ENCODE data around the gene KIF25.

DNA sequence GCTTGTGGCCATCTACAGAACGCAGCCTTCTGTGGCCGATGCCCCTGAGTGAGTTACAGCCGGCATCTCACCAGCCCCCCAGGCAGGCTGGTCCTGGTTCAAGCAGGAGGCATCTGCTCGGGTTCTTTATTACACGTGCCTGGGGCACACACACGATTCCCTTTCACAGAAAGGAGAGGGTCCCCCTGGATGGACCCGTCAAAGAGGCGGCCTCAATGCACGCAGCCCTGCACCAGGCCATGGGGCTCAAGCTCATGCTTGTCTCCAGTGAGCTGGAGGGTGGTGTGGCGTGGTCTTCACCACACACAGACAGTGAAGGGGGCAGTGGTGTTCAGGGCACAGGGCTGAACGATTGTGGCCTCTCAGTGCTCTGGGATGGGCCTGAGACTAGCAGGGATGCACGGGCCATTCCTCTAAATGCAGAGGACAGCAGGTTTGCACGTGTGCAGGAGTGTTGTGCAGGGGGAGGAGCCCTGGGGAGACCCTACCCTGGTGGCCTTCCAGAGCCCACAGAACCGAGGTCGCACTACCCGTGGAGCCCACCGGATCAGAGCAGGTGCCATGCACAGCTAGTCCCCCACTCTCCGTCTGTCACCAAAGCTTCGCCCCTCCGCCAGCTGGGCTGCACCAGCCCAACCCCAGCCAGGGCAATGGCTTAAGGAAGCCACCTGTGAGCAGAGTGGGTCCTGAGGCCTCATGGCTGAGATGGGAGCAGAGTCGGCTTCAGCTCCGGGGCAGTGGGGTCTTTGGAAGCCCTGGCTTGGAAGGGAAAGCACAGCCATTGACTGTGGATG lies 58.4 kb downstream of the KIF25 start:
- TF ChIP-seq, protein P1, sequence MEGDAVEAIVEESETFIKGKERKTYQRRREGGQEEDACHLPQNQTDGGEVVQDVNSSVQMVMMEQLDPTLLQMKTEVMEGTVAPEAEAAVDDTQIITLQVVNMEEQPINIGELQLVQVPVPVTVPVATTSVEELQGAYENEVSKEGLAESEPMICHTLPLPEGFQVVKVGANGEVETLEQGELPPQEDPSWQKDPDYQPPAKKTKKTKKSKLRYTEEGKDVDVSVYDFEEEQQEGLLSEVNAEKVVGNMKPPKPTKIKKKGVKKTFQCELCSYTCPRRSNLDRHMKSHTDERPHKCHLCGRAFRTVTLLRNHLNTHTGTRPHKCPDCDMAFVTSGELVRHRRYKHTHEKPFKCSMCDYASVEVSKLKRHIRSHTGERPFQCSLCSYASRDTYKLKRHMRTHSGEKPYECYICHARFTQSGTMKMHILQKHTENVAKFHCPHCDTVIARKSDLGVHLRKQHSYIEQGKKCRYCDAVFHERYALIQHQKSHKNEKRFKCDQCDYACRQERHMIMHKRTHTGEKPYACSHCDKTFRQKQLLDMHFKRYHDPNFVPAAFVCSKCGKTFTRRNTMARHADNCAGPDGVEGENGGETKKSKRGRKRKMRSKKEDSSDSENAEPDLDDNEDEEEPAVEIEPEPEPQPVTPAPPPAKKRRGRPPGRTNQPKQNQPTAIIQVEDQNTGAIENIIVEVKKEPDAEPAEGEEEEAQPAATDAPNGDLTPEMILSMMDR (IDR thresholded peaks at IDR 0.05), result no peak
- no peak for TF ChIP-seq POLR2A (IDR thresholded peaks at IDR 0.05)
